Glomerular endothelial cell (primary cell): Measurements from ENCODE around the gene PKD2. TPM values are rescaled to one million over a fixed set of nuclear protein-coding genes. Genes with fewer than 3 reads are reported as not detected.
"Not testable (repeated sequence)": the region's sequence is repeated elsewhere in the genome, so short reads cannot be mapped to it uniquely, and the experiment has no call there.

Experiments used
- DNase-seq: peaks from one replicate; pipeline ENCODE4 v3.0.0-alpha.2; 2011; ENCODE audit warnings: low read depth, low spot score; ENCODE audit errors: extremely low read depth
- total RNA-seq: library from RNA; depleted of rRNA; stranded (reverse); fragments of >200 nt; gene quantifications from 2 replicates; pipeline ENCODE4 v1.2.3, GENCODE V29; 2015

The PKD2 gene
- total RNA-seq, 1 donor from 2014 or later, result 27.6 TPM

GRCh38 chr4:88062843-88063242, 55.4 kb downstream of the PKD2 start:
- DNase-seq, result no peak

GRCh38 chr4:88063634-88064296, 56.3 kb downstream of the PKD2 start:
- no peak for DNase-seq

- no peak for DNase-seq
Observed at GRCh38 chr4:88064410-88064809, 57.0 kb downstream of the PKD2 start.

GRCh38 chr4:88070031-88070430, 62.6 kb downstream of the PKD2 start:
- no peak for DNase-seq

- DNase-seq, result no peak
Observed at GRCh38 chr4:88075336-88075735, 67.9 kb downstream of the PKD2 start.

GRCh38 chr4:88077911-88078524, 70.6 kb downstream of the PKD2 start:
- no peak for DNase-seq

- DNase-seq, result no peak
Observed at GRCh38 chr4:88078579-88078978, 71.1 kb downstream of the PKD2 start.

GRCh38 chr4:88080626-88081025, 73.2 kb downstream of the PKD2 start:
- no peak for DNase-seq

GRCh38 chr4:88087004-88087403, 79.6 kb downstream of the PKD2 start:
- DNase-seq, result no peak

- no peak for DNase-seq
Observed at GRCh38 chr4:88090898-88091297, 83.5 kb downstream of the PKD2 start.

- no peak for DNase-seq
Observed at GRCh38 chr4:88091378-88091777, 83.9 kb downstream of the PKD2 start.

- no peak for DNase-seq
Observed at GRCh38 chr4:88093874-88094273, 86.4 kb downstream of the PKD2 start.

- DNase-seq, result no peak
Observed at GRCh38 chr4:88097301-88097700, 89.9 kb downstream of the PKD2 start.

- DNase-seq, result no peak
Observed at GRCh38 chr4:88097781-88098180, 90.3 kb downstream of the PKD2 start.

- DNase-seq, result no peak
Observed at GRCh38 chr4:88098993-88099752, 91.7 kb downstream of the PKD2 start.

GRCh38 chr4:88101165-88101564, 93.7 kb downstream of the PKD2 start:
- DNase-seq, result no peak

- no peak for DNase-seq
Observed at GRCh38 chr4:88102026-88102425, 94.6 kb downstream of the PKD2 start.

- peak; percentile 33 for DNase-seq
Observed at GRCh38 chr4:88104902-88105610, 97.6 kb downstream of the PKD2 start.

GRCh38 chr4:88106205-88106604, 98.8 kb downstream of the PKD2 start:
- peak; percentile 48 for DNase-seq

GRCh38 chr4:88107406-88108107, 100.1 kb downstream of the PKD2 start:
- DNase-seq, result no peak

GRCh38 chr4:88108108-88108465, 100.7 kb downstream of the PKD2 start:
- DNase-seq, result not testable (repeated sequence)
